C4-2B (cell line): ENCODE results near the gene LETM1.

Experiments
- H3K27ac ChIP-seq: fragments of 450-650 bp; 2 replicates; pipeline ENCODE4 v1.5.1; 2017
- ZFX ChIP-seq: fragments of 450-650 bp; IDR thresholded peaks from 2 replicates; pipeline ENCODE4 v1.6.1; 2017
- TF ChIP-seq, protein P1 (sequence below): fragments of 450-650 bp; conservative IDR thresholded peaks from 2 replicates; pipeline ENCODE4 v1.5.1; 2017; ENCODE audit warnings: mild to moderate bottlenecking

Gene LETM1

DNA sequence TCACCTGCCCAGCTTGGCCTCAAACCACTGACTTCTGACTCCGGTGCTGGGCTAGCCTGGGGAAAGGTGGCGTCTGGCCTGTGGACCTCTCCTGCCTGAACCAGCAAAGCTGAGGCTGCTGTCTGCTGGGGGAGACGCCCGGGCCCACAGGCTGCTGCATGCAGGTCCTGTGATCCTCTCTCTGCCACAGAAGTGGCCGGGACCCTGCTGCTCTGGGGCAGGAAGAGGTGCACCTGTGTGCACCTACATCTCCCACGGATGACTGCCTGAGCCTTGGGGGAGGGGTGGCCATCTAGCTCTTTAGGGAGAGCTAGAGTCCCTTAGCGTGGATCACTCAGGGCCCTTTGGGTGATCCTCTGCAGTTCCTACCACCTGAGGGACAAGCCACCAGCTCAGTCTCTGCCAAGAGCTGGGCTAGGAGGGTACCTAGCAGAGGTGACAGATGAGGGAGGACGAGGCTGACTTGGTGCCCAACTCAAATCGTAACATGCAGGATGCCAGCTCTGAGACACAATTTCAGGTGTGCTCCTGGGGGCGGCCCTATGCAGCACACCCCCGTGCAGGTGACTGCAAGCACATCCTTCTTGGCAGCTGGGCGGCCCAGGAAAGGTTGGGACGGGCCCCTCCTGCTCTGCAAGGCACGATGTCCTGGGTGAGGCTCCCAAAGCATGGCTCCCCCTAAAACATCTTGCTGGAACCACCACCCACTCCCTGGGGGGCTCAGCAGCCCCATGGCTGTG lies 22.5 kb downstream of the LETM1 start:
- no peak overlapping the region for H3K27ac ChIP-seq
- TF ChIP-seq, protein P1, sequence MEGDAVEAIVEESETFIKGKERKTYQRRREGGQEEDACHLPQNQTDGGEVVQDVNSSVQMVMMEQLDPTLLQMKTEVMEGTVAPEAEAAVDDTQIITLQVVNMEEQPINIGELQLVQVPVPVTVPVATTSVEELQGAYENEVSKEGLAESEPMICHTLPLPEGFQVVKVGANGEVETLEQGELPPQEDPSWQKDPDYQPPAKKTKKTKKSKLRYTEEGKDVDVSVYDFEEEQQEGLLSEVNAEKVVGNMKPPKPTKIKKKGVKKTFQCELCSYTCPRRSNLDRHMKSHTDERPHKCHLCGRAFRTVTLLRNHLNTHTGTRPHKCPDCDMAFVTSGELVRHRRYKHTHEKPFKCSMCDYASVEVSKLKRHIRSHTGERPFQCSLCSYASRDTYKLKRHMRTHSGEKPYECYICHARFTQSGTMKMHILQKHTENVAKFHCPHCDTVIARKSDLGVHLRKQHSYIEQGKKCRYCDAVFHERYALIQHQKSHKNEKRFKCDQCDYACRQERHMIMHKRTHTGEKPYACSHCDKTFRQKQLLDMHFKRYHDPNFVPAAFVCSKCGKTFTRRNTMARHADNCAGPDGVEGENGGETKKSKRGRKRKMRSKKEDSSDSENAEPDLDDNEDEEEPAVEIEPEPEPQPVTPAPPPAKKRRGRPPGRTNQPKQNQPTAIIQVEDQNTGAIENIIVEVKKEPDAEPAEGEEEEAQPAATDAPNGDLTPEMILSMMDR = no peak
- no peak for TF ChIP-seq ZFX

DNA sequence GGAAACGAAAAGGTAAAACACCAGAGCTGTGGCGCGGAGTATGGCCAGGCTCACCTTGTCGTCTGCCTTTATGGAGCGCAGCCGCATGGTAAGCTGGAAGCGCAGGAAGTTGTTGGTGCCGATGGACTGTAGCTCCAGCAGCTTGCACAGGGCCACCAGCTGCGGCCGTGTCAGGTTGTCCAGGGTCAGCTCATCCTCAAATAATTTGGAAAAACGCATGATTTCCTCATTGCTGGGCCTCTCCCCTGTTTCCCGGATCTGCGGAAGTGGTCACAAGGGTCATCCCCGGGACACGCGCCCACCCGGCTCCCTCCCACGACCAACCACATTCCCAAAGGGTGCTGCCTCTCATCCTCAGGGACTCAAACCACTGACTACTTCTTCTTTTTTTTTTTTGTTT lies 23.3 kb downstream of the LETM1 start:
- H3K27ac ChIP-seq = no peak overlapping the region
- TF ChIP-seq ZFX = no peak
- TF ChIP-seq, protein P1 = no peak

DNA sequence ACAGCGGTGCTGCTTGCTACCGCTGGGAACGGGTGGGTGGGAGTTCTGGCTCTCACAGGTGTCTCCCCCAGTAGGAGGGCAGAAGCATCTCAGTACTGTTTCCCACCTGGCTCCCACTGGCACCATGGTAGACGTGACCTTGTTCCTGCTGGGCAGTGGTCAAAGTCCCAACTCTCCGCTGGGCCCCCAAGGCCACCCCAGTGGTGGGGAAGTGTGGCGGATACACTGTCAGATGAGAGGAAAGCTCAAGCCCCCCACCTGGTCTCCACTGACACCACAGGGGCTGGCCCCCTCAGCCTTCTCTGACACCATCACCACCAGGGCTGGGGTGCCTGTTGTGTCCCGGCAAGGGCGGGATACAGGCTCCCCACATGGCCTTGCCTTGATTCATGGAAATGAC lies 24.6 kb downstream of the LETM1 start:
- no peak overlapping the region for H3K27ac ChIP-seq
- TF ChIP-seq ZFX = no peak
- TF ChIP-seq, protein P1 = no peak

DNA sequence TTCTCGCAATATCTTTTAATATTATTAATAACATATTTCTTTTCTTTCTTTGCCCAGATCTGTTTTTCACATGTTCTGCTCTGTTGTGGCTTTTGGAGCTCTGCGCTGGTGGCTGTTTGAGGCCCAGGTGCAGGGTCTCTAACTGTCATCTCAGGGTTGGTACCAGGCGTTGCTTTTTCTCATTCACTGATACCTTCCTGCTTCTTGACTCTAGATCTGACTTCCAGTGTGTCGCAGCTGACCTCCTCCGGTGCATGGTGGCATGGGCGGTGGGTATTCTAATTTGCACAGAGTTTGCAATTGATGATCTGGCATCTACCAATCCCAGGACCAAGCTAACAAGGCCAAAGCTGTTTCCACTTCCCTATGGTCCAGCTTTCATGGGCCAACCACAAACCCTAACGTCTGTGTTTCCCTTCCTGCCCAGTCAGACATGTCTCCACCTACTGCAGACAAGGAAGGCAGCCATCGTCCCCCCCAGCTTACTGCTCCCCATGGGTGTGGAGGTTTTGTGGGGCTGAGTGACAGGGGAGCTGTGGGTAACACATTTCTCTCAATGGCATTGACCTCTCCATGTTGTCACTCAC lies 25.2 kb downstream of the LETM1 start:
- H3K27ac ChIP-seq = no peak overlapping the region
- TF ChIP-seq, protein P1 = no peak
- TF ChIP-seq ZFX = no peak

DNA sequence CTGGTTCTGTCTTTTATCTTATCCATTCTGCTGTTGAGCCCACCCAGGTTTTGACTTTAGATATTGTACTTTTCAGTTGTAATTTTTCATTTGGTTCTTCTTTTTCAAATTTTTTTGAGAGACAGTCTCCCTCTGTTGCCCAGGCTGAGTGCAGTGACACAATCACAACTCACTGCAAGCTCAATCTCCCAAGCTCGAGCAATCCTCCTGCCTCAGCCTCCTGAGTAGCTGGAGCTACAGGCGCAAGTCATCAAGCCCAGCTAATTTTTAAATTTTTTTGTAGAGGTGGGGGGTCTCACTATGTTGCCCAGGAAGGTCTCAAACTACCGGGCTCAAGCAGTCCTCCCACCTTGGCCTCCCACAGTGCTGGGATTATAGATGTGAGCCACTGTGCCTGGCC lies 25.7 kb downstream of the LETM1 start:
- TF ChIP-seq, protein P1 = no peak
- no peak for TF ChIP-seq ZFX
- H3K27ac ChIP-seq = no peak overlapping the region

DNA sequence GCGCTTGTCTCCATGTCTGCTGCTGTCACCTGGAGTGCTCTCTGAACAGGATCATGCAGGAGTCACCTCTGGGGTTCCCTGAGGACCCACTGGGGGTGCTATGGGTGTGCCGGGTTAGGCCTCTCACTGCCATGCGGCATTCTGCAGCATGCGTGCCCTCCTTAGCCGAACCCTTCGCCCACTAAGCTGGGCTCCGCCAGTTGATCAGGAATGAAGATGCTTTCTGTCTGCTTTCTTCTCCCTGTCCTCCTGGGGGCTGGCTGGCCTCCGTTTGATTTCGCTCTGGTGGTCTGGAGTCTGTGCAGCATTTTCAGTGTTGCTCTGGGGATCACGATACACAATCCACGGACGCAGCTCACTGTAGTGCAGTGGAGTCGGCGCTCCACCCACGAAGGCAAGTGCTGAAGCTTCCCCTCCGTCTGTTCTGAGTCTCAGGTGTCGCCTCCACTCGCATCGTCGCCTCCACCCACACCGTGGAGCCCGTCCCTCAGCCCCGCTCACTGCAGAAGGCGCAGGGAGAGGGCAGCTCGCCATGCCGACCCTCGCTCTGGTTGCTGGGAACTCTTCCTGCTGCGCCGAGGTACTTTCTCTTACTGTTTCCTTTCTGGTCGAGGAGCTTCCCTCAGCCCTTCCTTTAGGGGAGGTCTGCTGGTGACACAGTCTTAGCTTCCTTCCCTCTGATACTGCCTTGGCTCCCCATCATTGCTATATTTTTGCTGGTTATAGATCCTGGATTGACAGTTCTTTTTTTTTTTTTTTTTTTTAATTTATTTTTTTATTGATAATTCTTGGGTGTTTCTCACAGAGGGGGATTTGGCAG lies 29.2 kb downstream of the LETM1 start:
- TF ChIP-seq, protein P1 = no peak
- TF ChIP-seq ZFX = no peak
- H3K27ac ChIP-seq = no peak overlapping the region

DNA sequence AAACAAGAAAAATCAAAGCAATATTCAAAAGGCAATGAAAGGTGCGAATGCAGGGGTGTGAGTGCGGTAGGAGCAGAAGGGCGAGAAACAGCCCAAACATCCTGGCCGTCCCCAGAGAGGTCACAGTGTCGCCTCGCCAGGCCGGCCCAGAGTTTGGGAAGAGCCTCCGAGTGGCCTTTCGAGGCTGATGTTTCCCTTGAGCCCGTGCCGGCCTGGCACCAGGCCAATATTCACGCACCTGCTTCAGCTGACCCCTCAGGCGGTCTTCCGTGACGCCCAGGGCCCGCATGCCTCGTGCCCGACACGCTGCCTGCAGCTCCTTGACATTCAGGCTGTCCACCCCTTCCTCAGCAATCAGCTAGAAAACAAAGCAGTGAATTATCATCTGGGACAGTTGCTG lies 30.6 kb downstream of the LETM1 start:
- H3K27ac ChIP-seq = no peak overlapping the region
- TF ChIP-seq ZFX = no peak
- TF ChIP-seq, protein P1 = no peak
